PFSK-1 (cell line): ENCODE data around the gene HAGHL.

Experiments used
- POLR2AphosphoS5 ChIP-seq: IDR thresholded peaks from 2 replicates; pipeline ENCODE4 v1.6.1; 2012; ENCODE audit warnings: low read depth, mild to moderate bottlenecking, control low read depth, low read length, moderate library complexity
- SIN3A ChIP-seq: IDR thresholded peaks from 2 replicates; pipeline ENCODE4 v1.6.1; 2012; ENCODE audit warnings: mild to moderate bottlenecking, low read length, moderate library complexity, borderline replicate concordance; ENCODE audit not compliant: insufficient read depth

- TF ChIP-seq POLR2AphosphoS5 (no peak), SIN3A (no peak)
Observed at GRCh38 chr16:728890-729744, 2.2 kb downstream of the HAGHL start.
